HepG2 (cell line): ENCODE data around the gene UPB1. TPM values are rescaled to one million over a fixed set of nuclear protein-coding genes. Genes with fewer than 3 reads are reported as not detected.

ENCODE experiments used
- ATAC-seq: fragments of 200-7000 bp; cut with Tn5 transposase; 3 replicates; pipeline ENCODE4 v1.9.1; 2020; ENCODE audit warnings: mild to moderate bottlenecking, moderate library complexity
- BruUV-seq: library from RNA; stranded (reverse); fragments of 400-500 nt; replicated peaks from 2 replicates; lab custom pipeline; 2021; lab: Mats Ljungman, UMichigan
- CTCF ChIA-PET: fragments of 300-600 bp; formaldehyde crosslinking; extraction: SDS; loops from one replicate; lab custom pipeline; 2021; ENCODE audit warnings: low total read pairs, inconsistent platforms, low intra/inter-chr PET ratio; lab: Yijun Ruan, JAX
- POLR2A ChIA-PET: fragments of 350-600 bp; sonication (Branson Sonifier 250); formaldehyde crosslinking; loops from one replicate; lab custom pipeline; 2020; ENCODE audit warnings: antibody characterized with exemption, inconsistent platforms; lab: Yijun Ruan, JAX
- DNase-seq: peaks from one replicate; pipeline ENCODE4 v3.0.0-alpha.2; 2015; ENCODE audit warnings: low spot score
- FAIRE-seq: peaks from 3 replicates; lab custom pipeline; 2011; peaks lifted over from hg19 to GRCh38; lab: Jason Lieb, UNC
- H2AFZ ChIP-seq: one replicate; pipeline ENCODE4 v1.6.1; 2011; ENCODE audit warnings: low read length, inconsistent platforms
- H3K27ac ChIP-seq: fragments of 300-600 bp; 3 replicates; pipeline ENCODE4 v1.8.0; 2011; ENCODE audit warnings: mixed run types, mild to moderate bottlenecking, mixed read lengths, low read length, inconsistent platforms; ENCODE audit not compliant: insufficient read depth; ENCODE audit errors: extremely low read length
- H3K27me3 ChIP-seq, 2 experiments: fragments of 200-600 bp in 1 of 2; 2 replicates in 1 of 2; 3 replicates in 1 of 2; pipeline versions ENCODE4 v1.6.0 to v1.8.0; 2011; ENCODE audit warnings: low read length in 2 of 2, mild to moderate bottlenecking in 2 of 2, moderate library complexity in 2 of 2, inconsistent platforms in 1 of 2; ENCODE audit not compliant: insufficient read depth in 2 of 2, control insufficient read depth in 1 of 2
- H3K36me3 ChIP-seq, 2 experiments: fragments of 200-600 bp in 1 of 2; replicated peaks in 1 of 2; 2 replicates in 1 of 2; 3 replicates in 1 of 2; pipeline versions ENCODE4 v1.5.1 to v1.8.0; 2011; ENCODE audit warnings: low read length in 2 of 2, inconsistent platforms in 1 of 2; ENCODE audit not compliant: insufficient read depth in 2 of 2, control insufficient read depth in 1 of 2
- H3K4me1 ChIP-seq: 2 replicates; pipeline ENCODE4 v1.5.1; 2012; ENCODE audit warnings: low read length, inconsistent platforms; ENCODE audit not compliant: insufficient read depth
- H3K4me2 ChIP-seq: 2 replicates; pipeline ENCODE4 v1.6.0; 2011; ENCODE audit warnings: low read depth, low read length, inconsistent platforms
- H3K4me3 ChIP-seq, 3 experiments: fragments of 200-600 bp in 1 of 3; sonication (generic), shearing (Covaris generic) in 1 of 3; replicated peaks in 1 of 3; 2 replicates each; pipeline ENCODE4 v1.5.1; 2011 to 2016; ENCODE audit warnings: low read length in 3 of 3, inconsistent platforms in 2 of 3, low read depth in 2 of 3, mild to moderate bottlenecking in 2 of 3, control low read depth in 1 of 3, mixed read lengths in 1 of 3; ENCODE audit not compliant: insufficient read depth in 1 of 3
- H3K79me2 ChIP-seq: one replicate; pipeline ENCODE4 v1.6.1; 2011; ENCODE audit warnings: low read length, inconsistent platforms; ENCODE audit not compliant: insufficient read depth
- H3K9ac ChIP-seq: 2 replicates; pipeline ENCODE4 v1.6.0; 2011; ENCODE audit warnings: mild to moderate bottlenecking, low read depth, low read length, inconsistent platforms; ENCODE audit not compliant: insufficient read depth
- H3K9me3 ChIP-seq: 2 replicates; pipeline ENCODE4 v1.5.1; 2012; ENCODE audit warnings: mild to moderate bottlenecking, low read length
- H4K20me1 ChIP-seq: 2 replicates; pipeline ENCODE4 v1.6.0; 2011; ENCODE audit warnings: inconsistent platforms, mild to moderate bottlenecking, low read length, moderate library complexity; ENCODE audit not compliant: insufficient read depth
- ARID5B ChIP-seq: IDR thresholded peaks from 2 replicates; pipeline ENCODE4 v1.4.0; 2020; ENCODE audit warnings: mild to moderate bottlenecking, missing genetic modification reagents
- BCLAF1 ChIP-seq: fragments of 450-650 bp; IDR thresholded peaks from 2 replicates; pipeline ENCODE4 v1.6.1; 2017; ENCODE audit warnings: mild to moderate bottlenecking
- CBX2 ChIP-seq, 2 experiments: fragments of 200-600 bp in 1 of 2; sonication (generic); formaldehyde crosslinking in 1 of 2; IDR thresholded peaks; 2 replicates each; pipeline versions ENCODE4 v1.7.0 to v1.8.1; 2018 to 2022; ENCODE audit warnings: low read depth in 2 of 2, low read length in 1 of 2, mild to moderate bottlenecking in 1 of 2, missing genetic modification reagents in 1 of 2
- E2F2 ChIP-seq: sonication (generic); formaldehyde crosslinking; IDR thresholded peaks from 2 replicates; pipeline ENCODE4 v1.4.0; 2020; ENCODE audit warnings: missing genetic modification reagents, borderline replicate concordance
- ELF4 ChIP-seq: sonication (generic); formaldehyde crosslinking; IDR thresholded peaks from 2 replicates; pipeline ENCODE4 v1.5.0; 2020; ENCODE audit warnings: missing genetic modification reagents, mild to moderate bottlenecking, moderate library complexity, borderline replicate concordance
- EP300 ChIP-seq, 3 experiments: sonication (generic) in 1 of 3; formaldehyde crosslinking in 1 of 3; IDR thresholded peaks; 2 replicates each; pipeline versions ENCODE4 v1.5.1 to v1.6.1; 2011 to 2020; ENCODE audit warnings: low read depth in 2 of 3, low read length in 2 of 3, borderline replicate concordance in 1 of 3, improper control_type of control experiment in 1 of 3, mild to moderate bottlenecking in 1 of 3, missing genetic modification reagents in 1 of 3, moderate library complexity in 1 of 3
- ERF ChIP-seq: IDR thresholded peaks from 2 replicates; pipeline ENCODE4 v1.6.1; 2018; ENCODE audit warnings: missing biosample characterization, missing genetic modification reagents
- FOXK2 ChIP-seq: fragments of 450-650 bp; IDR thresholded peaks from 2 replicates; pipeline ENCODE4 v1.6.1; 2016
- MAFK ChIP-seq, 2 experiments: IDR thresholded peaks in 1 of 2; conservative IDR thresholded peaks in 1 of 2; 2 replicates each; pipeline ENCODE4 v1.6.1; 2011; ENCODE audit warnings: improper control_type of control experiment in 2 of 2, low read length in 2 of 2
- POLR2AphosphoS2 ChIP-seq: IDR thresholded peaks from 2 replicates; pipeline ENCODE4 v1.6.1; 2011; ENCODE audit warnings: low read depth, low read length, improper control_type of control experiment
- RAD51 ChIP-seq: fragments of 450-650 bp; IDR thresholded peaks from 2 replicates; pipeline ENCODE4 v1.6.1; 2016; ENCODE audit warnings: borderline replicate concordance
- RBFOX2 ChIP-seq: fragments of 200-400 bp; formaldehyde crosslinking; IDR thresholded peaks from 2 replicates; pipeline ENCODE4 v1.6.1; 2017; ENCODE audit warnings: low read depth, mild to moderate bottlenecking, low read length
- SALL1 ChIP-seq: sonication (generic); formaldehyde crosslinking; IDR thresholded peaks from 2 replicates; pipeline ENCODE4 v1.8.0; 2022; ENCODE audit warnings: mild to moderate bottlenecking, missing genetic modification reagents
- STAG1 ChIP-seq: sonication (generic); formaldehyde crosslinking; IDR thresholded peaks from 2 replicates; pipeline ENCODE4 v1.4.0; 2020; ENCODE audit warnings: missing genetic modification reagents
- ZMYM3 ChIP-seq: sonication (generic); formaldehyde crosslinking; IDR thresholded peaks from 2 replicates; pipeline ENCODE4 v1.5.1; 2020; ENCODE audit warnings: mild to moderate bottlenecking, missing genetic modification reagents
- ZNF878 ChIP-seq: sonication (generic); formaldehyde crosslinking; IDR thresholded peaks from 2 replicates; pipeline ENCODE4 v1.8.1; 2023; ENCODE audit warnings: mild to moderate bottlenecking, missing genetic modification reagents, moderate library complexity
- ZSCAN21 ChIP-seq: sonication (generic); formaldehyde crosslinking; IDR thresholded peaks from 2 replicates; pipeline ENCODE4 v1.8.0; 2022; ENCODE audit warnings: mild to moderate bottlenecking, missing genetic modification reagents, moderate library complexity, borderline replicate concordance
- WGBS: methylation state at CpG from one replicate; pipeline ENCODE4 v1.1.6; 2017; ENCODE audit warnings: low lambda C conversion rate; 5-methylcytosine and 5-hydroxymethylcytosine counted together
- in situ Hi-C: cut with HindIII; loops from 2 replicates; pipeline ENCODE4 v1.10.0; 2017; ENCODE audit warnings: low pct_unique_long_range_greater_than_20kb; ENCODE audit not compliant: extremely low pct_ligation_motif_present
- intact Hi-C: fragments of 100-400 bp; cut with micrococcal nuclease; formaldehyde crosslinking; loops from one replicate; pipeline ENCODE4 v1.10.0; 2022; ENCODE audit not compliant: unreplicated experiment
- polyA plus RNA-seq, 8 experiments: library from polyadenylated mRNA; depleted of rRNA in 3 of 8; stranded (reverse) in 7 of 8; unstranded in 1 of 8; fragments of >200 nt; fragmentation: Illumina TruSeq in 4 of 8; extraction: Trizol in 4 of 8; gene quantifications; 2 replicates each; pipeline versions ENCODE4 v1.2.1 to v1.2.3, GENCODE V29; 2011 to 2016; ENCODE audit warnings: low read depth in 4 of 8, missing spikeins in 1 of 8, mixed read lengths in 1 of 8; ENCODE audit not compliant: insufficient read depth in 1 of 8
- total RNA-seq, 5 experiments: library from RNA; depleted of rRNA; stranded (reverse); fragments of >200 nt; fragmentation: Illumina TruSeq; extraction: Trizol; gene quantifications; 2 replicates each; pipeline ENCODE4 v1.2.3, GENCODE V29; 2016; ENCODE audit warnings: low read depth in 1 of 5

Gene UPB1
- total and polyA plus RNA-seq, 2 of the 13 experiments (the other 11 are each of a cell fraction or from before 2014, with no cell fraction given) = 0.38 to 1.2 TPM

- Histone ChIP-seq H3K4me2 (0 out of 2 replicates have a peak overlapping the region, but pooled peaks have one; percentile 13), H3K9me3 (no peaks in the 10 kb centered on the region), H3K79me2 (no peaks in the 10 kb centered on the region), H3K36me3 (no peaks in the 10 kb centered on the region), H4K20me1 (no peaks in the 10 kb centered on the region), H3K4me3 (no peak overlapping the region), H2AFZ (no peak overlapping the region), H3K9ac (no peak overlapping the region), H3K27ac (no peak overlapping the region), H3K27me3 (no peaks in the 10 kb centered on the region), H3K4me1 (peaks cover 59% of the 10 kb centered on the region)
- peak; percentile 83 for ATAC-seq
- peak; percentile 44 for DNase-seq
- FAIRE-seq = no peak
- WGBS = 47% methylated on average over 2 of the region's 2 CpGs
- CTCF ChIA-PET = no interaction called here
- intact Hi-C loops (no loop called here), in situ Hi-C loops (no loop called here)
- POLR2A ChIA-PET = interaction anchor here (0.7 to 3.3 kb wide), 4 partner anchors 10 to 26 kb away, joined by 3 to 17 read pairs (median 6); no protein-coding TSS in a partner anchor
- BruUV-seq = no TSS peak
- TF ChIP-seq EP300 (IDR thresholded peaks at IDR 0.05; ENCODE audit: low read depth in 2 of 2, low read length in 2 of 2) (no peak), EP300 (CRISPR knock-in tag; IDR thresholded peaks at IDR 0.05; ENCODE audit: borderline replicate concordance) (no peak), FOXK2 (no peak), CBX2 (IDR thresholded peaks at IDR 0.05; ENCODE audit: low read depth, low read length) (no peak), CBX2 (CRISPR knock-in tag; IDR thresholded peaks at IDR 0.05; ENCODE audit: low read depth) (no peak), MAFK (conservative IDR thresholded peaks at IDR 0.05 in 1 of 2, IDR thresholded peaks at IDR 0.05 in 1 of 2; ENCODE audit: low read length in 2 of 2) (peak; percentile 9 to 41; a peak in 1 of 4 replicates), RAD51 (no peak), RBFOX2 (no peak), POLR2AphosphoS2 (no peak), ZNF878 (no peak), SALL1 (CRISPR knock-in tag) (no peak), ERF (no peak), STAG1 (CRISPR knock-in tag) (no peak), ZMYM3 (CRISPR knock-in tag) (no peak), BCLAF1 (no peak), ZSCAN21 (CRISPR knock-in tag) (no peak), ARID5B (0 out of 2 replicates have a peak, but pooled peaks have one; percentile 13), ELF4 (no peak), E2F2 (no peak)
Measured at GRCh38 chr22:24486501-24486921, 8.6 kb upstream of the UPB1 start.
